Activated CD4-positive, alpha-beta T cell treated with anti-CD3 and anti-CD28 coated beads, Interleukin-2, amount 50 U/mL, for 24 hours (primary cell): ENCODE measurements around the gene INTS15.

Experiments used
- DNase-seq, 2 donors: peaks; one replicate each; pipeline ENCODE4 v3.0.0-alpha.2; 2020; ENCODE audit warnings: low read depth in 1 of 2, low spot score in 1 of 2

Gene INTS15

GRCh38 chr7:6655636-6656385 lies 66.0 kb downstream of the INTS15 start:
- no peak for DNase-seq

DNA sequence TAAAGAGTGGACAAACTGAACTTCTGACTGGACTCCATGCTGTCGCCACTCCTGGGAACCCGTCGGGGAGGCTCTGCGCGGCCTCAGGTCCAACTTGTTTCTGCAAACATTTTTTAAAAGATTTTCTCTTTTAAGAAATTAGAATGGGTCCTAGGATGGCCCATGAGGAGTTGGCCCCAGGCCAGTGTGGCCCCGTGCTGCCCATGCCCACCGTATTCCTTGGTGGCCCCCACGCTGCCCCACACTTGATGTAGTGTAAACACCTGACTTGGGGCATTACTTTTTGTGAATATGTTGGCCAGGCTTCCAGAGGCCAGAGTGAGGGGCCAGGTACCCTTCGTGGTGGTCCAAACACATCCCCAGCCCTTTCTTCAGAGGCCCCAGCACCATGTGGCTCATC lies 66.6 kb downstream of the INTS15 start:
- no peak for DNase-seq
